Stomach (tissue), 4 donors: Measurements from ENCODE around the gene MAPK1.

Experiments used
- EP300 ChIP-seq: sonication (generic); formaldehyde crosslinking; IDR thresholded peaks from one replicate; pipeline ENCODE4 v1.6.1; 2017; ENCODE audit warnings: antibody characterized with exemption
- TF ChIP-seq, protein P1 (sequence below), 7 experiments: fragments of 450-650 bp in 4 of 7; fragments of 200-600 bp in 3 of 7; sonication (generic) in 3 of 7; IDR thresholded peaks; one replicate each; pipeline ENCODE4 v1.5.1; 2016 to 2019; ENCODE audit warnings: antibody characterized with exemption in 7 of 7, control low read depth in 2 of 7, mild to moderate bottlenecking in 1 of 7

GRCh38 chr22:21826204-21826603 is 41.2 kb downstream of the MAPK1 start:
- TF ChIP-seq, protein P1, sequence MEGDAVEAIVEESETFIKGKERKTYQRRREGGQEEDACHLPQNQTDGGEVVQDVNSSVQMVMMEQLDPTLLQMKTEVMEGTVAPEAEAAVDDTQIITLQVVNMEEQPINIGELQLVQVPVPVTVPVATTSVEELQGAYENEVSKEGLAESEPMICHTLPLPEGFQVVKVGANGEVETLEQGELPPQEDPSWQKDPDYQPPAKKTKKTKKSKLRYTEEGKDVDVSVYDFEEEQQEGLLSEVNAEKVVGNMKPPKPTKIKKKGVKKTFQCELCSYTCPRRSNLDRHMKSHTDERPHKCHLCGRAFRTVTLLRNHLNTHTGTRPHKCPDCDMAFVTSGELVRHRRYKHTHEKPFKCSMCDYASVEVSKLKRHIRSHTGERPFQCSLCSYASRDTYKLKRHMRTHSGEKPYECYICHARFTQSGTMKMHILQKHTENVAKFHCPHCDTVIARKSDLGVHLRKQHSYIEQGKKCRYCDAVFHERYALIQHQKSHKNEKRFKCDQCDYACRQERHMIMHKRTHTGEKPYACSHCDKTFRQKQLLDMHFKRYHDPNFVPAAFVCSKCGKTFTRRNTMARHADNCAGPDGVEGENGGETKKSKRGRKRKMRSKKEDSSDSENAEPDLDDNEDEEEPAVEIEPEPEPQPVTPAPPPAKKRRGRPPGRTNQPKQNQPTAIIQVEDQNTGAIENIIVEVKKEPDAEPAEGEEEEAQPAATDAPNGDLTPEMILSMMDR (IDR thresholded peaks at IDR 0.05): no peak
- no peak for TF ChIP-seq EP300
